ENCODE measurements around the gene MAP1B.

Gene MAP1B

DNA sequence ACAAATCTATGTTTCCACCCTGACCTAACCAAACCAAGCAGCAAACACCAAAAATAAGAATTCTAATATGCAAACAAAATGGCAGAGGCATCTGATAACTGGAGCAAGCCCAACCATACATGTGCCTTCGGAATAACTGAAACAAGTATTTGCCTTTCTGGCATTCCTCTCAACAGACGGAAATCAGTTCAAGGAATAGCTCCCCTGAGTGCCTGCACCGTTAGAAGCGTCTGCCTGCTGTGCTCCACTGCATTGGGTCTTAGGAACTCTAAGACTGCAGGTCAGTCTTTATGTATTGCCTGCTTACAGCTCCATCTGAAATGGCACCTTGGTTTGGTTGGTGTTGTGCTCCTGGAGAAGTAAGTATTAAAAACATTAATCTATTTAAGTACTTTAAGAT is 114.3 kb downstream of the MAP1B start:
- no peak for DNase-seq (ENCODE audit: low read depth in 2 of 2, low spot score in 1 of 2)

GRCh38 chr5:72222521-72222920 is 115.2 kb downstream of the MAP1B start:
- DNase-seq (ENCODE audit: low read depth in 2 of 2, low spot score in 1 of 2): no peak

GRCh38 chr5:72223371-72223770 is 116.1 kb downstream of the MAP1B start:
- no peak for DNase-seq (ENCODE audit: low read depth in 2 of 2, low spot score in 1 of 2)

GRCh38 chr5:72224946-72225463 is 117.7 kb downstream of the MAP1B start:
- DNase-seq (ENCODE audit: low read depth in 2 of 2, low spot score in 1 of 2): no peak

DNA sequence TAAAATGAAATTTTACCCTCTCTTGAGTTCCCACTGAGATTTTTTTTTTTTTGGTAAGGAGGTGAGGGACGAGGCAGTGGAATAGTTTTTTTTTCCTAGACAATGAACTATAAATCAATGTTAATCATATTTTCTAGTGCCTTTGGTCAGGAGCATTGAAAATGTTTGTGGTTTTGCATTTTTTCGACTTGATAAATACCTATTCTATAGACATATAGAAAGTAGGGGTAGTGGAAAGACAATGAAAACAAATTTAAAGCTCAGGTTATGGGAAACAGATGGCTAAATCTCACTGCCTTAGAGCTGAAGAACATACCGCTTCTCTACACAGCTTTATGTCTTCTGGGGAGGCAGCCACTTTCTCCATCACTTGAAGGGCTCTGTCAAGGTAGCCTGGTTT is 118.5 kb downstream of the MAP1B start:
- DNase-seq (ENCODE audit: low read depth in 2 of 2, low spot score in 1 of 2): no peak

DNA sequence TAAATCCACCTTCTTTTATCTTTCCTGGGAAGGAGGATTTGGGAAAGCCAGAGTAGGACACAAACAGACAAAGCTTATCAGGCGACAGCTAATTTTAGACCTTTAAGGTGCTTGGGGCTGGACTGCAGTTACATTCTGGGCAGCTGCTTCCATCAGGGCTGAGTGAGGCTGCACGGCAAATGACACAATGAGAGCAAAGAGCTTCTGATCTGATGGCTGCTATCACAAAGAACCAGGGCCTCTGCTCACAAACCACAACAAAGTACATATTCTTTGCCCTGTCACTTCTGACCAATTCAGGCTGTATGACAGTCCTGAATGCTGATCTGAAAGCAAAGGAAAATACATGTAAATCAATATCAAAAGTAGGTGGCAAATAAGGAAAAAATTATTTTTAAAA is 119.7 kb downstream of the MAP1B start:
- no peak for DNase-seq (ENCODE audit: low read depth in 2 of 2, low spot score in 1 of 2)

GRCh38 chr5:72228960-72229359 is 121.7 kb downstream of the MAP1B start:
- no peak for DNase-seq (ENCODE audit: low read depth in 2 of 2, low spot score in 1 of 2)

GRCh38 chr5:72231991-72232703 is 124.9 kb downstream of the MAP1B start:
- DNase-seq (ENCODE audit: low read depth in 2 of 2, low spot score in 1 of 2): no peak

DNA sequence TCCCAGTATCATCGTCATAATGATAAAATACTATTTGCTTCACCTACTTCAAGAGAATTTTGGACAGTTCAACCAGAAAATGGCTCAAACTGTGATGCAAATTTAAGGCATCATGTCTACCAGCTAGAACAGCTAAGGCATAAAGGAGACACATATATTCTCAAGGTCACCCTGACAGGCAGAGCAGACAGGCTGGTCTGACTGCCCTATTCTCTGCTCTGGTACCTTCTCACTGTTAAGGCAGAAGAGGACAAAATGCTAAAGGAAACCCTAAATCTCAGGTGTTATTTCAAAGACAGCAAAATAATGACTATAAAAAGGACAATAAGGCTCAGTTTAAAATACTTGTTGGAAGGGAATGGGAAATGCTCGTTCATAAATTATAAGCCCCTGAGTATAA is 125.6 kb downstream of the MAP1B start:
- DNase-seq (ENCODE audit: low read depth in 2 of 2, low spot score in 1 of 2): no peak

DNA sequence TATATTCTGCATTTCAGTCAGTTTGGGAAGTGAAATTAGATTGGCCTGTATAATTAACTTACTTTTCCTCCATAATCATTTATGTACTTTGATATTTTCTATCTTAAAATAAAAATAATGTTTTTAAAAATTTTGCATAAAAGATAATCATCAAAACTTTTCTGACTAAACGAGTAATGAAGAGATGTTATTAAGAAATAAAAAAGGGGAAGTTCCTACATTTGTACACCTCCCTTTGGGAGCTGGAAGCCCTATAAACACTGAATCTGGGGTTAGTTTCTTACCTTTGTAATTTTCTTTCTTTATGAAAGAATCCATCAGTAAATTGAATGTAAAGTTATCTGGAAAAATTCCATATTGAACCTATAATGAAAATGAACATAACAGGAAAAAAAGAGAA is 126.6 kb downstream of the MAP1B start:
- DNase-seq (ENCODE audit: low read depth in 2 of 2, low spot score in 1 of 2): no peak

- DNase-seq (ENCODE audit: low read depth in 2 of 2, low spot score in 1 of 2): no peak
These were observed 127.0 kb downstream of the MAP1B start for GRCh38 chr5:72234265-72234700.

GRCh38 chr5:72234868-72235267 is 127.6 kb downstream of the MAP1B start:
- DNase-seq (ENCODE audit: low read depth in 2 of 2, low spot score in 1 of 2): no peak

DNA sequence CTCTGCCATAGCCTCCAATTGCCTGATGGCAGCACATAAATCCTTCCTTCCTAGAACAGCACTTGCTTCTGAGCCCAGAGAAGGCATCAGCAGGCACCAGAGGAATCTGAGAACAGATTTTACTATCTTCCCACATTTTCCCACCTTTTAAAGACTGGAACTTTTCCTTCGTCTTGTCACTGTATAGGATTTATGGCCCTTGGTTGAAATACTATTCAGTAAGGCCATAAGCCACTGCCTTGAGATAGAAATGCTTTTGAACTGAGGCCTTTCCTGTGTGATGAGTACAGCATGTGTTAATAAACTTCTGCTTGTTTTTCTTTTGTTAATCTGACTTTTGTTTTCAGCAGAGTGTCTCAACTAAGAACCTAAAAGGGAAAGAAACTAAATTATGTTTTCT is 128.4 kb downstream of the MAP1B start:
- no peak for DNase-seq (ENCODE audit: low read depth in 2 of 2, low spot score in 1 of 2)

GRCh38 chr5:72237415-72237814 is 130.1 kb downstream of the MAP1B start:
- DNase-seq (ENCODE audit: low read depth in 2 of 2, low spot score in 1 of 2): no peak

DNA sequence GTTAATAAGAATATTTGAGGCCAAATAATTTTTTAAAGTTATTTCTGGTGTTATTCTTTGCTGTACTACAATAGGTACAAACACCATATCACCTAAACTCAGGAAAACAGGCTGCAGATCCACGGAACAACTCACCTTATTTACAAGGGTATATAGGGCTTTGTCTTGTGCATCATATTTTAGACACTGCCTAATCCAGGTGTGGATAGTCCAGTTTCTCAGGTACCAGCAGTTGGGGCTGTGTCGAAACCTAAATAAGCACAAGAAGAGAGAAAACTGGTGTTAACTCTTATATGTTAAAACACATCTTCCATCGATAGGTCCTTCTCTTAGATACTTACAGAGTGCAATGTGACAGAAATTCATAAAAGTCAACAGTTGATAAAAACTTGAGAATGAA is 130.6 kb downstream of the MAP1B start:
- DNase-seq (ENCODE audit: low read depth in 2 of 2, low spot score in 1 of 2): no peak

GRCh38 chr5:72238712-72239445 is 131.6 kb downstream of the MAP1B start:
- DNase-seq (ENCODE audit: low read depth in 2 of 2, low spot score in 1 of 2): no peak

DNA sequence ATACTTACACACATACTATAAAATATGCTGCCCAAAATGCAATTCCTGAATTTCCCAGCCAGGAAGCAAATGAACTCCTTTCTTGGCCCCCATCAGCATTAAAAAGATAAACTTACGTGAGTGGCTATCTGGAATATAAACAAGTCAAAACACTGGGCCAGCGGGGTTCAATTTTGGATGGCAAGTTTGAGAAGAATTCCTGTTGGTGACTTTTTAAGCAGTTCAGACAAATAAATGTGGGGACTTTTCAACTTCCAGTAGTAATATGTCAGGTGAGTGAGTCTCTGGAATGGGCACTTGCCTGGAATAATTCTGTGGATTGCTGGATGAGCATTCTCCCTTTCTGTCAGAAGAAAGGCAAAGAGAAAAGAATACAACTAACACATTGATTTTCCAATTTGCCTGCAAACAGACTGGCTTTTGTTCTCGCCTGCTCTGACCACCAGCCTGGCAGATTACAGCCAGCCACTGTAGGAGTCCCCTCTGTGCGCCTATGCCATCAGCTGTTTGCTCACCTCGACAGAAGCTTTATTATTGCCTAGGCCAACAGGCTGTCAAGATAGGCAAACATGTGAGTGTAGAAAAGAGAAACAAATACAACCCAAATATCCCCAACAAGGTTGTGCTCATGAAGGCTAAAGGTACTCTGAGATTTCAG is 134.2 kb downstream of the MAP1B start:
- no peak for DNase-seq (ENCODE audit: low read depth in 2 of 2, low spot score in 1 of 2)

- no peak for DNase-seq (ENCODE audit: low read depth in 2 of 2, low spot score in 1 of 2)
These were observed 135.7 kb downstream of the MAP1B start for GRCh38 chr5:72242796-72243475.

GRCh38 chr5:72243706-72244105 is 136.4 kb downstream of the MAP1B start:
- DNase-seq (ENCODE audit: low read depth in 2 of 2, low spot score in 1 of 2): no peak

GRCh38 chr5:72244862-72245371 is 137.6 kb downstream of the MAP1B start:
- DNase-seq (ENCODE audit: low read depth in 2 of 2, low spot score in 1 of 2): no peak

- no peak for DNase-seq (ENCODE audit: low read depth in 2 of 2, low spot score in 1 of 2)
These were observed 138.3 kb downstream of the MAP1B start for GRCh38 chr5:72245546-72245945.
